ENCODE results near the gene MEIOSIN. TPM values are rescaled to one million over a fixed set of nuclear protein-coding genes. Genes with fewer than 3 reads are reported as not detected.

The MEIOSIN gene
- total RNA-seq, 1 experiment from 2014 or later, result not detected

DNA sequence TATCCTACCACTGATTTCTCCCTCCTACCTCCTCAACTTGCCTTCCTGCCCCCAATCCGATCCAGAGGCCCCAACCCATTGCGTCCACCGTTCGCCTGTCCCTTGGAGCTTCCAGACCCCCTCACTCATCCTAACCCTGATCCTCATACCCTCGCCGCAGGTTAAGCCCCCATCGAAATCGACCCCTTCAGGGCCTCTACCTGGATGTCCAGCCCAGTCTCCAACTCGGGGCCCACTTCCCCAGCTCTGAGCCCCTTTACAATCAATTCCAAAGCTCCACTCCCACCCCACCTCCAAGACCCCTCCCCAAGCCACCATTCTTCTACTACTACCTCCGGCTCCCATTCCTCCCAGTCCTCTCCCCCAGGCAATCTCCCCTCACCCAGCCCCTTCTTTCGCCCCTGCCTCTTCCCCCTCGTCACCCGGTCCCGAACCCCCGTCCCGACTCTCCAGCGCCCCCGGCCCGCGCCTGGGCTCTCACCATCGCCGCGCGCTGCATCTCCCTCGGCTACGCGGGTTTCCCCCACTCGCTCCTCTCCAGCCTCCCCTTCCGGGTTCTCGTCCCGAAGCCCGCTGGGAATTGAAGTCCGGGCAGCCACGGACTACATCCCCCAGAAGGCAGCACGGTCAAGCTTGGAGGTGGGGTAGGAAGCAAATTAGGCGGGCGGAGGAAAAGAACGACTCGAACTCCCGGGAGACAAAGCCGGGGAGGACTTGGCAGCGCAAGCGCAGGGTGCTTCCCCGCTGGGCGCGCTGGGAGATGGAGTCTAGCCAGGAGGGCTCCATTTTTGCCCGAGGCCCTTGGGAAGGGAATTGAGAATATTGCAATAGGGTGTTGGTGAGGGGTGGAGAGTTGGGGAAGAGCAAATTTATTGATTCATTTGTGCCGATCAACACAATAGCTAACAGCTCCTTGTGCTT lies 2.6 kb upstream of the MEIOSIN start, which contains the start of gene FBXO46:
Gene FBXO46 (minus strand): TSS at position 529 of the 921 bp plus-strand sequence. CDS start 17,401 bp downstream, outside the sequence.
- H3K4me3 ChIP-seq (ENCODE audit: low read depth, low read length, poor library complexity, severe bottlenecking), result peak within 1 kb of the TSS; percentile 79
- POLR2A ChIA-PET (ENCODE audit: low non-redundant PET), result interaction anchor here (0.6 to 1.0 kb wide), 4 partner anchors 13 to 67 kb away, joined by 3 to 8 read pairs (median 6); no protein-coding TSS in a partner anchor
- no TSS peak for BruUV-seq (replicated peaks)
- H3K9me3 ChIP-seq (ENCODE audit: low read depth, low read length, poor library complexity, severe bottlenecking), result no peaks in the 10 kb centered on the region
- peaks cover 16% of the 10 kb centered on the region for H3K4me1 ChIP-seq (ENCODE audit: insufficient read depth, low read length, poor library complexity, severe bottlenecking)
- TF ChIP-seq EZH2 (IDR thresholded peaks at IDR 0.05; ENCODE audit: borderline replicate concordance, low read depth, low read length, poor library complexity, severe bottlenecking), result no peak
- TF ChIP-seq, protein P1, sequence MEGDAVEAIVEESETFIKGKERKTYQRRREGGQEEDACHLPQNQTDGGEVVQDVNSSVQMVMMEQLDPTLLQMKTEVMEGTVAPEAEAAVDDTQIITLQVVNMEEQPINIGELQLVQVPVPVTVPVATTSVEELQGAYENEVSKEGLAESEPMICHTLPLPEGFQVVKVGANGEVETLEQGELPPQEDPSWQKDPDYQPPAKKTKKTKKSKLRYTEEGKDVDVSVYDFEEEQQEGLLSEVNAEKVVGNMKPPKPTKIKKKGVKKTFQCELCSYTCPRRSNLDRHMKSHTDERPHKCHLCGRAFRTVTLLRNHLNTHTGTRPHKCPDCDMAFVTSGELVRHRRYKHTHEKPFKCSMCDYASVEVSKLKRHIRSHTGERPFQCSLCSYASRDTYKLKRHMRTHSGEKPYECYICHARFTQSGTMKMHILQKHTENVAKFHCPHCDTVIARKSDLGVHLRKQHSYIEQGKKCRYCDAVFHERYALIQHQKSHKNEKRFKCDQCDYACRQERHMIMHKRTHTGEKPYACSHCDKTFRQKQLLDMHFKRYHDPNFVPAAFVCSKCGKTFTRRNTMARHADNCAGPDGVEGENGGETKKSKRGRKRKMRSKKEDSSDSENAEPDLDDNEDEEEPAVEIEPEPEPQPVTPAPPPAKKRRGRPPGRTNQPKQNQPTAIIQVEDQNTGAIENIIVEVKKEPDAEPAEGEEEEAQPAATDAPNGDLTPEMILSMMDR (conservative IDR thresholded peaks at IDR 0.05; ENCODE audit: low read depth, low read length), result no peak; the same call in 1 of the 2 replicates
- CTCF ChIA-PET, result interaction anchor here (0.6 to 0.8 kb wide), 3 partner anchors 39 to 266 kb away, joined by 4 to 7 read pairs (median 6); partner anchors contain the start of gene SIX5
- intact Hi-C loops (cut with micrococcal nuclease; ENCODE audit: unreplicated experiment), result no loop called here
- H3K36me3 ChIP-seq (ENCODE audit: insufficient read depth, low read length, poor library complexity, severe bottlenecking), result no peaks in the 10 kb centered on the region
- peak within 1 kb of the TSS; percentile 77 for H3K27ac ChIP-seq (ENCODE audit: low read depth, low read length, poor library complexity, severe bottlenecking)
- peak; percentile 100 for DNase-seq (ENCODE audit: low spot score)
- H3K27me3 ChIP-seq (replicated peaks; ENCODE audit: insufficient read depth, low read depth, low read length, poor library complexity), result no peaks in the 10 kb centered on the region

DNA sequence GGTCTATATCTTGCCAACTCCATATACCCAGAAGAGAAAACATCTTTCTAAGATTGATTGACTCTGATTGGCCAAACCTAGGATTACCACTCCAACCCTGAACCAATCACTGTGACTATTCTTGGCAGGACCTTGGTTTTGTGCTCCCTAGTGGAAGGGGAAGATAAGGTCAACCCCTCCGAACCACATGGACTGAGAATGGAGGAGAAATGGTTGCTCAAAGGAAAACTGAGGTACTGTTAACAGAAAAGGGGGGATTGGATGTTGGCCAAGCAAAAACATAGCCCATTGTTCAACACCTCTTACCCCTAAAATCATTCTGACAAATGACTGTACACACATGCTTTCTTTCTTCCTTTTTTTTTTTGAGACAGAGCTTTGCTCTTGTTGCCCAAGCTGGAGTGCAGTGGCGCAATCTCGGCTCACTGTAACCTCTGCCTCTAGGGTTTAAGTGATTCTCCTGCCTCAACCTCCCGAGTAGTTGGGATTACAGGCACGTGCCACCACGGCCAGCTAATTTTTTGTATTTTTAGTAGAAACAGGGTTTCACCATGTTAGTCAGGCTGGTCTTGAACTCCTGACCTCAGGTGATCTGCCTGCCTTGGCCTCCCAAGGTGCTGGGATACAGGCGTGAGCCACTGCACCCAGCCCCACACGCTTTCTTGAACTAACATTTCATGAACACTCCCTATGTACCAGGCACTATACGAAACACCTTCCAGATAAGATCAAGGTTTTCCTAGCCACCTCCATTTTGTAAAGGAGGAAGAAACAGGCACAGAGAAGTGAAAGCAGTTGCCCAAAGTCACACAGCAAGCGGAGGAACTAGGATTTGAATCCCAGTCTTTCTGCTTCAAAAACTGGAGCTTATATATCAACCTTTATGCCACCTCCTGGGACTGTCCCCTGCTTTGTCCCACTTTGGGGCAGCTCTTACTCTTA lies 6.5 kb downstream of the MEIOSIN start:
- Histone ChIP-seq H3K27ac (ENCODE audit: low read depth, low read length, poor library complexity, severe bottlenecking) (no peak overlapping the region), H3K36me3 (ENCODE audit: insufficient read depth, low read length, poor library complexity, severe bottlenecking) (no peaks in the 10 kb centered on the region), H3K27me3 (replicated peaks; ENCODE audit: insufficient read depth, low read depth, low read length, poor library complexity) (no peaks in the 10 kb centered on the region), H3K9me3 (ENCODE audit: low read depth, low read length, poor library complexity, severe bottlenecking) (no peaks in the 10 kb centered on the region), H3K4me3 (ENCODE audit: low read depth, low read length, poor library complexity, severe bottlenecking) (no peak overlapping the region), H3K4me1 (ENCODE audit: insufficient read depth, low read length, poor library complexity, severe bottlenecking) (no peaks in the 10 kb centered on the region)
- intact Hi-C loops (cut with micrococcal nuclease; ENCODE audit: unreplicated experiment), result no loop called here
- no peak for TF ChIP-seq EZH2 (IDR thresholded peaks at IDR 0.05; ENCODE audit: borderline replicate concordance, low read depth, low read length, poor library complexity, severe bottlenecking)
- TF ChIP-seq, protein P1 (conservative IDR thresholded peaks at IDR 0.05; ENCODE audit: low read depth, low read length), result no peak
- no peak for DNase-seq (ENCODE audit: low spot score)
- ChIA-PET POLR2A (ENCODE audit: low non-redundant PET) (no interaction called here), CTCF (no interaction called here)
- no TSS peak for BruUV-seq (replicated peaks)

DNA sequence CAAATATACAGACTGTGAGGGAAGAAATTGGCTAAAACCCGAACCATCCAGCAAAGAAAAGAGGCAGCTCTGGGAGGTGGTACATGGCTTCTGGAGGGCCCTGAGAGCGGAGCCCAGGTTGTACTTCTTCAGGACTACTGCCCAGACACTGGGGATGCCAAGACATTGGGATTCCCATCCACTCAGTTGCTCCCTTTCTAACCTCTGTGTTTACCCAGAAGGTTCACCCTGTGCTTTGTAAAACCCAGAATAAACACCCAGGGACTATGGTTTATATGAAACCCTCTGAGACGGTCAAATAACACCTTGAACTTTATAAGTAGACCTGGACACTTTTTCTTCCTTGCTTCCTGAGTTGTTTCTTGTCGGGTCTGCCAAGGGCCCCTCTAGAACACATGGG lies 9.7 kb downstream of the MEIOSIN start:
- no peaks in the 10 kb centered on the region for H3K4me1 ChIP-seq (ENCODE audit: insufficient read depth, low read length, poor library complexity, severe bottlenecking)
- ChIA-PET CTCF (no interaction called here), POLR2A (ENCODE audit: low non-redundant PET) (no interaction called here)
- no peak overlapping the region for H3K4me3 ChIP-seq (ENCODE audit: low read depth, low read length, poor library complexity, severe bottlenecking)
- no peak overlapping the region for H3K27ac ChIP-seq (ENCODE audit: low read depth, low read length, poor library complexity, severe bottlenecking)
- no peak for DNase-seq (ENCODE audit: low spot score)
- TF ChIP-seq, protein P1 (conservative IDR thresholded peaks at IDR 0.05; ENCODE audit: low read depth, low read length), result no peak
- no peak for TF ChIP-seq EZH2 (IDR thresholded peaks at IDR 0.05; ENCODE audit: borderline replicate concordance, low read depth, low read length, poor library complexity, severe bottlenecking)
- no peaks in the 10 kb centered on the region for H3K9me3 ChIP-seq (ENCODE audit: low read depth, low read length, poor library complexity, severe bottlenecking)
- intact Hi-C loops (cut with micrococcal nuclease; ENCODE audit: unreplicated experiment), result no loop called here
- H3K27me3 ChIP-seq (replicated peaks; ENCODE audit: insufficient read depth, low read depth, low read length, poor library complexity), result no peaks in the 10 kb centered on the region
- H3K36me3 ChIP-seq (ENCODE audit: insufficient read depth, low read length, poor library complexity, severe bottlenecking), result no peaks in the 10 kb centered on the region
- BruUV-seq (replicated peaks), result no TSS peak

All from A673 (cell line).